Liver (tissue), 3 donors: ENCODE measurements around the gene IL17A.

Experiments used
- GABPA ChIP-seq, 2 donors: IDR thresholded peaks in 1 of 2; conservative IDR thresholded peaks in 1 of 2; 2 replicates each; pipeline ENCODE4 v1.6.1; 2016; ENCODE audit warnings: antibody characterized with exemption in 2 of 2, mild to moderate bottlenecking in 1 of 2, moderate library complexity in 1 of 2
- SP1 ChIP-seq: IDR thresholded peaks from 2 replicates; pipeline ENCODE4 v1.6.1; 2018; ENCODE audit warnings: antibody characterized with exemption, mild to moderate bottlenecking
- TAF1 ChIP-seq: conservative IDR thresholded peaks from 2 replicates; pipeline ENCODE4 v1.6.1; 2016; ENCODE audit warnings: antibody characterized with exemption, mild to moderate bottlenecking
- YY1 ChIP-seq: IDR thresholded peaks from 2 replicates; pipeline ENCODE4 v1.6.1; 2016; ENCODE audit warnings: antibody characterized with exemption, mild to moderate bottlenecking
- TF ChIP-seq, protein P1 (sequence below): fragments of 150-350 bp; IDR thresholded peaks from 2 replicates; pipeline ENCODE4 v1.5.1; 2017; ENCODE audit warnings: improper control_type of control experiment, low read depth, low read length; ENCODE audit not compliant: missing input control
- TF ChIP-seq, protein P2 (sequence below): IDR thresholded peaks from 2 replicates; pipeline ENCODE4 v1.6.1; 2016; ENCODE audit warnings: antibody characterized with exemption, mild to moderate bottlenecking
- TF ChIP-seq, protein P3 (sequence below): IDR thresholded peaks from 2 replicates; pipeline ENCODE4 v1.6.1; 2016; ENCODE audit warnings: antibody characterized with exemption
- donor health status: healthy.
- donor health status: healthy.

DNA sequence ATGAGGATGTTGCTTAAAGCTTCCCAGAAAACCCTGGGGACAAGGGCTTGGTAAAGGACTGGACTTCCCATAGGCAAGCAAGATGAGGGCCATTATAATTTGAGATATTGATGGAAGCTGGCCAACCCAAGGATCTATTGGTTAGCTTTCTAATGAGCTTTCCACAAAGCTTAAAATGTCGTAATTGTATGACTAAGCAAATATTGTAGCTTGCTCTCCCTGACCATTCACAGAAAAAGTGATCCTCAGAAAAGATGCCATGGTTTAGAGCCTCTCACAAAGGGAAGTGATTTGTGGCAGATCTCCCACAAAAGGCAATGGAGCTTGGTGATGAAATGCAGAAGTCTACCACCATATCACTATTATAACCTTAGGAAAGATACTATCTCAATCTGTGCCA lies 44.5 kb downstream of the IL17A start:
- TF ChIP-seq, protein P1, sequence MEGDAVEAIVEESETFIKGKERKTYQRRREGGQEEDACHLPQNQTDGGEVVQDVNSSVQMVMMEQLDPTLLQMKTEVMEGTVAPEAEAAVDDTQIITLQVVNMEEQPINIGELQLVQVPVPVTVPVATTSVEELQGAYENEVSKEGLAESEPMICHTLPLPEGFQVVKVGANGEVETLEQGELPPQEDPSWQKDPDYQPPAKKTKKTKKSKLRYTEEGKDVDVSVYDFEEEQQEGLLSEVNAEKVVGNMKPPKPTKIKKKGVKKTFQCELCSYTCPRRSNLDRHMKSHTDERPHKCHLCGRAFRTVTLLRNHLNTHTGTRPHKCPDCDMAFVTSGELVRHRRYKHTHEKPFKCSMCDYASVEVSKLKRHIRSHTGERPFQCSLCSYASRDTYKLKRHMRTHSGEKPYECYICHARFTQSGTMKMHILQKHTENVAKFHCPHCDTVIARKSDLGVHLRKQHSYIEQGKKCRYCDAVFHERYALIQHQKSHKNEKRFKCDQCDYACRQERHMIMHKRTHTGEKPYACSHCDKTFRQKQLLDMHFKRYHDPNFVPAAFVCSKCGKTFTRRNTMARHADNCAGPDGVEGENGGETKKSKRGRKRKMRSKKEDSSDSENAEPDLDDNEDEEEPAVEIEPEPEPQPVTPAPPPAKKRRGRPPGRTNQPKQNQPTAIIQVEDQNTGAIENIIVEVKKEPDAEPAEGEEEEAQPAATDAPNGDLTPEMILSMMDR, result no peak
- TF ChIP-seq, protein P2, sequence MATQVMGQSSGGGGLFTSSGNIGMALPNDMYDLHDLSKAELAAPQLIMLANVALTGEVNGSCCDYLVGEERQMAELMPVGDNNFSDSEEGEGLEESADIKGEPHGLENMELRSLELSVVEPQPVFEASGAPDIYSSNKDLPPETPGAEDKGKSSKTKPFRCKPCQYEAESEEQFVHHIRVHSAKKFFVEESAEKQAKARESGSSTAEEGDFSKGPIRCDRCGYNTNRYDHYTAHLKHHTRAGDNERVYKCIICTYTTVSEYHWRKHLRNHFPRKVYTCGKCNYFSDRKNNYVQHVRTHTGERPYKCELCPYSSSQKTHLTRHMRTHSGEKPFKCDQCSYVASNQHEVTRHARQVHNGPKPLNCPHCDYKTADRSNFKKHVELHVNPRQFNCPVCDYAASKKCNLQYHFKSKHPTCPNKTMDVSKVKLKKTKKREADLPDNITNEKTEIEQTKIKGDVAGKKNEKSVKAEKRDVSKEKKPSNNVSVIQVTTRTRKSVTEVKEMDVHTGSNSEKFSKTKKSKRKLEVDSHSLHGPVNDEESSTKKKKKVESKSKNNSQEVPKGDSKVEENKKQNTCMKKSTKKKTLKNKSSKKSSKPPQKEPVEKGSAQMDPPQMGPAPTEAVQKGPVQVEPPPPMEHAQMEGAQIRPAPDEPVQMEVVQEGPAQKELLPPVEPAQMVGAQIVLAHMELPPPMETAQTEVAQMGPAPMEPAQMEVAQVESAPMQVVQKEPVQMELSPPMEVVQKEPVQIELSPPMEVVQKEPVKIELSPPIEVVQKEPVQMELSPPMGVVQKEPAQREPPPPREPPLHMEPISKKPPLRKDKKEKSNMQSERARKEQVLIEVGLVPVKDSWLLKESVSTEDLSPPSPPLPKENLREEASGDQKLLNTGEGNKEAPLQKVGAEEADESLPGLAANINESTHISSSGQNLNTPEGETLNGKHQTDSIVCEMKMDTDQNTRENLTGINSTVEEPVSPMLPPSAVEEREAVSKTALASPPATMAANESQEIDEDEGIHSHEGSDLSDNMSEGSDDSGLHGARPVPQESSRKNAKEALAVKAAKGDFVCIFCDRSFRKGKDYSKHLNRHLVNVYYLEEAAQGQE, result no peak
- TF ChIP-seq TAF1 (no peak), GABPA (IDR thresholded peaks at IDR 0.05 in 1 of 2, conservative IDR thresholded peaks at IDR 0.05 in 1 of 2) (no peak), YY1 (no peak), SP1 (no peak)
- TF ChIP-seq, protein P3, sequence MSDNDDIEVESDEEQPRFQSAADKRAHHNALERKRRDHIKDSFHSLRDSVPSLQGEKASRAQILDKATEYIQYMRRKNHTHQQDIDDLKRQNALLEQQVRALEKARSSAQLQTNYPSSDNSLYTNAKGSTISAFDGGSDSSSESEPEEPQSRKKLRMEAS, result no peak
